Femur (tissue), 1 donor: Measurements from ENCODE around the gene NLRP11.
"Not testable (repeated sequence)": the region's sequence is repeated elsewhere in the genome, so short reads cannot be mapped to it uniquely, and the experiment has no call there.

Experiments
- DNase-seq: peaks from one replicate; pipeline ENCODE4 v3.0.0-alpha.2; 2017

The NLRP11 gene

GRCh38 chr19:55769632-55770031, 62.2 kb downstream of the NLRP11 start:
- not testable (repeated sequence) for DNase-seq

- not testable (repeated sequence) for DNase-seq
Observed at GRCh38 chr19:55768818-55769217, 63.0 kb downstream of the NLRP11 start, which contains the start of gene RFPL4AL1. Gene RFPL4AL1 (plus strand): TSS chr19:55769118. CDS start chr19:55771805, 2,687 bp downstream.

GRCh38 chr19:55766466-55766865, 65.3 kb downstream of the NLRP11 start:
- DNase-seq, result no peak

GRCh38 chr19:55758797-55759196, 73.0 kb downstream of the NLRP11 start, which contains the start of gene RFPL4A:
Gene RFPL4A (plus strand): TSS chr19:55759097. CDS start chr19:55761801, 2,704 bp downstream.
- DNase-seq, result not testable (repeated sequence)

GRCh38 chr19:55756808-55757207, 75.0 kb downstream of the NLRP11 start:
- DNase-seq, result not testable (repeated sequence)

GRCh38 chr19:55753401-55753800, 78.4 kb downstream of the NLRP11 start:
- no peak for DNase-seq

- no peak for DNase-seq
Observed at GRCh38 chr19:55750715-55751114, 81.1 kb downstream of the NLRP11 start.

GRCh38 chr19:55738302-55738701, 93.5 kb downstream of the NLRP11 start, which contains the start of gene NLRP9:
Gene NLRP9 (minus strand): TSS chr19:55738402. CDS start chr19:55738374, 28 bp downstream.
- DNase-seq, result no peak
